ENCODE measurements around the gene DNAAF3.

DNAAF3 gene

GRCh38 chr19:55189403-55189835, 23.0 kb upstream of the DNAAF3 start:
- H3K9ac ChIP-seq (ENCODE audit: low read depth, low read length, poor library complexity, severe bottlenecking) = no peak overlapping the region
- TF ChIP-seq EZH2phosphoT487 (IDR thresholded peaks at IDR 0.05; ENCODE audit: borderline replicate concordance) (no peak), CTCF (conservative IDR thresholded peaks at IDR 0.05; ENCODE audit: low read length) (no peak)
- no peaks in the 10 kb centered on the region for H4K20me1 ChIP-seq (ENCODE audit: insufficient read depth, low read length, poor library complexity, severe bottlenecking)
- H3K79me2 ChIP-seq (ENCODE audit: insufficient read depth, low read length) = no peaks in the 10 kb centered on the region
- no peak overlapping the region for H3K4me3 ChIP-seq (ENCODE audit: low read length, poor library complexity, severe bottlenecking)
- H3F3A ChIP-seq (ENCODE audit: low read depth) = no peaks in the 10 kb centered on the region
- no peaks in the 10 kb centered on the region for H3K4me1 ChIP-seq (ENCODE audit: insufficient read depth, low read length, poor library complexity, severe bottlenecking)
- no peak overlapping the region for H3K4me2 ChIP-seq (ENCODE audit: low read depth, low read length, poor library complexity, severe bottlenecking)
- H3K27me3 ChIP-seq (ENCODE audit: insufficient read depth, low read length, poor library complexity, severe bottlenecking) = no peaks in the 10 kb centered on the region
- no peaks in the 10 kb centered on the region for H3K9me2 ChIP-seq (replicated peaks; ENCODE audit: low read depth, low read length)
- H3K9me3 ChIP-seq (ENCODE audit: insufficient read depth, low read depth, low read length) = no peaks in the 10 kb centered on the region
- no peak overlapping the region for H2AFZ ChIP-seq (ENCODE audit: low read length)
- H3K36me3 ChIP-seq (ENCODE audit: insufficient read depth, low read length) = no peaks in the 10 kb centered on the region

GRCh38 chr19:55188625-55189024, 22.2 kb upstream of the DNAAF3 start:
- Histone ChIP-seq H3K9me2 (replicated peaks; ENCODE audit: low read depth, low read length) (no peaks in the 10 kb centered on the region), H3K4me2 (ENCODE audit: low read depth, low read length, poor library complexity, severe bottlenecking) (no peak overlapping the region), H3K79me2 (ENCODE audit: insufficient read depth, low read length) (no peaks in the 10 kb centered on the region), H3K27me3 (ENCODE audit: insufficient read depth, low read length, poor library complexity, severe bottlenecking) (no peaks in the 10 kb centered on the region), H3K9me3 (ENCODE audit: insufficient read depth, low read depth, low read length) (no peaks in the 10 kb centered on the region), H2AFZ (ENCODE audit: low read length) (no peak overlapping the region), H3K9ac (ENCODE audit: low read depth, low read length, poor library complexity, severe bottlenecking) (no peak overlapping the region), H3F3A (ENCODE audit: low read depth) (no peaks in the 10 kb centered on the region), H3K4me1 (ENCODE audit: insufficient read depth, low read length, poor library complexity, severe bottlenecking) (no peaks in the 10 kb centered on the region), H4K20me1 (ENCODE audit: insufficient read depth, low read length, poor library complexity, severe bottlenecking) (no peaks in the 10 kb centered on the region), H3K4me3 (ENCODE audit: low read length, poor library complexity, severe bottlenecking) (no peak overlapping the region), H3K36me3 (ENCODE audit: insufficient read depth, low read length) (no peaks in the 10 kb centered on the region)
- TF ChIP-seq CTCF (conservative IDR thresholded peaks at IDR 0.05; ENCODE audit: low read length) (no peak), EZH2phosphoT487 (IDR thresholded peaks at IDR 0.05; ENCODE audit: borderline replicate concordance) (no peak)

GRCh38 chr19:55186080-55186479, 19.7 kb upstream of the DNAAF3 start:
- no peaks in the 10 kb centered on the region for H4K20me1 ChIP-seq (ENCODE audit: insufficient read depth, low read length, poor library complexity, severe bottlenecking)
- H3F3A ChIP-seq (ENCODE audit: low read depth) = no peaks in the 10 kb centered on the region
- H3K36me3 ChIP-seq (ENCODE audit: insufficient read depth, low read length) = no peaks in the 10 kb centered on the region
- no peaks in the 10 kb centered on the region for H3K9me3 ChIP-seq (ENCODE audit: insufficient read depth, low read depth, low read length)
- no peaks in the 10 kb centered on the region for H3K27me3 ChIP-seq (ENCODE audit: insufficient read depth, low read length, poor library complexity, severe bottlenecking)
- TF ChIP-seq EZH2phosphoT487 (IDR thresholded peaks at IDR 0.05; ENCODE audit: borderline replicate concordance) = no peak
- no peak for TF ChIP-seq CTCF (conservative IDR thresholded peaks at IDR 0.05; ENCODE audit: low read length)
- no peak overlapping the region for H3K9ac ChIP-seq (ENCODE audit: low read depth, low read length, poor library complexity, severe bottlenecking)
- H3K9me2 ChIP-seq (replicated peaks; ENCODE audit: low read depth, low read length) = no peaks in the 10 kb centered on the region
- no peak overlapping the region for H2AFZ ChIP-seq (ENCODE audit: low read length)
- H3K79me2 ChIP-seq (ENCODE audit: insufficient read depth, low read length) = no peaks in the 10 kb centered on the region
- H3K4me2 ChIP-seq (ENCODE audit: low read depth, low read length, poor library complexity, severe bottlenecking) = no peak overlapping the region
- H3K4me1 ChIP-seq (ENCODE audit: insufficient read depth, low read length, poor library complexity, severe bottlenecking) = no peaks in the 10 kb centered on the region
- H3K4me3 ChIP-seq (ENCODE audit: low read length, poor library complexity, severe bottlenecking) = no peak overlapping the region

Data from Loucy (cell line).